GM18498 (cell line): Measurements from ENCODE around the gene VTCN1.

ENCODE experiments used
- ATAC-seq: cut with Tn5 transposase; IDR thresholded peaks from one replicate; pipeline ENCODE4 v1.9.1; 2021; ENCODE audit warnings: mild to moderate bottlenecking, moderate library complexity; ENCODE audit not compliant: unreplicated experiment

The VTCN1 gene

DNA sequence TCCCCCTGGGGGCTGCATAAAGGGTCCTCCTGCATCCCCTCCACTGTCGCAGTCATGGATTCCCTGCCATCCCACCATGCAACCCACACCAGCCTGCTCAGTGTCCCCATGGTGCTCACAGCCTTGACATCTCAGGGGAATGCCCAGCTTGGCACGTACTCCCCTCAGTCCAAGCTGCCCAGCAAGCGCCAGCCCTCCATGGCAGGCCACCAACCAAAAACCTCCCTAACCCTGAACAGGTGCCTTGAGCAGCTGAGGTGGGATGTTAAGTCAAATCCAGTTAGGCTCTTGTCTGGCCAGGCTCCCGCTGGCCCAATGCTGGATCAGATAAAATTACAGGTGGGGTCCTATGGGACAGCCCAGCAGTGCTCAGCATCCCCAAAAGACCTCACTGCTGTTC is 341 bp downstream of the VTCN1 start:
- ATAC-seq, result no peak

DNA sequence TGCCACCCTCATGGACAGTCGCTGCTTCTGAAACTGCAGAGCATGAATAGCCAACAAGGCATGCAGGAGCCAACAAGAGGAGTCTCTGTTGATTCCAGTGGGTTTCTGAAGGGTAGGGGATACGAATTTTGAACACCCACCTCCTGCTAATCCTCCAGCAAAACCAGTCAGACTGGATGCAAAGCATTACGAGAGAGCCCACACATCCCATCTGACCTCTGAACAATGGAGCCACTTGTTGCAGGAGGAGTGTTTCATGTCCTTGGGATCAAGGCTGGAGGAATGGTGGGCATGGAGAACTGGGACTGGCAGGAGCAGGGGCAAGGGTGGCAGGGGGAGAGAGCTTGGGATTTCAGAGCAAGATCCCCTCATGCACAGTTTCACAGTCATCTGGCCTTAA is 1.6 kb downstream of the VTCN1 start:
- no peak for ATAC-seq

DNA sequence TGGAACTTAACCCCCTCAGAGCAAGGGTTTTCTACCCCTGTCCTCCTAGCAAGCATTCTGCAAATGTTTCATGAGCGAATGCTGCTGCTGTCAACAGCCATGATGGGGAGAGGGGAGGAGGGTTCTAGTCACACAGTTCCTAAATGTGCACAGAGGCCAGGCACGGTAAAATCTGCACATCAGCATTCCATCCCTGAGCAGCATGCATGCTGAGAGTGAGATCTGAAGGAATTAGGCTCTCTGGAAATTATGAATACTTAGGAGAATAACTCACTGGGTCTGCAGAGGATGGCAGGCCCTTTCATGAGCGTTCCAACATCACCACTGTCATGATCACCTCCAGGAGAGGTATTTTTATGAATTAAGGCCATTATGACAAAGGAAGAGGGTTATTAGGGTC is 2.1 kb downstream of the VTCN1 start:
- no peak for ATAC-seq

DNA sequence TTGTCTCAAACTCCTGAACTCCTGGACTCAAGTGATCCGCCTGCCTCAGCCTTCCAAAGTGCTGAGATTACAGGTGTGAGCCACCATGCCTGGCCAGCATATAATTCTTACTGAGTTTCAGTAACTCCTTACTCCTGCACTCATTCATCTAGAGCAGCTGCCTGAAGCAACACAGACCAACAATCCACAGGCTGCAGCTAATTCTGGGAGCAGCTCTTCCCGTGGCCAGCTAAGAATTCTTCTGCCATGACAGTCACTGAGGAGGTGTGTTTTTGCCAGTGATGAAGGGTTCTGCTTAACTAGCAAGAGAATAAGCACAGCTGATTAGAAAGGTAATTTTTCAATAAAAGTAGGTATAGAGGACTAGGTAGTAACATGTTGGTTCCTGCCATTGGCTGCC is 5.4 kb downstream of the VTCN1 start:
- ATAC-seq, result no peak

DNA sequence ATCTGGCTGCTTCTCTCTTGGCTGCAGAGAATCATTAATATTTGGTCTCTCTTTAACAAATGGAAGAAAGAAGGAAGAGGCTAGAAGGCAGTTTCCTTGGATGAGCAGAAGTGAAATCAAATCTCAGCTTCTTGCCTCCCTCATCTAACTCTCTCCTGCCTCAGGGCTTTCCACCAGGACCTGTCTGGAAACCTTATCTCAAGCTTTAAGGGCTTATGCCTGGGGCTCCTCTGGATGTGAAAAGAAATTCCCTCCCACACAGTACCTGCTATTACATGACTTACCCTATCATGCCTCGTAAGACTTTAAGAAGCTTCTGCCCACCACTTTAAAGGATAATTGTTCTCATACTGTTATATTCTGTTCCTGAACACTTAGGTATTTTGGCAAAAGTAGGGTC is 8.9 kb downstream of the VTCN1 start:
- no peak for ATAC-seq

DNA sequence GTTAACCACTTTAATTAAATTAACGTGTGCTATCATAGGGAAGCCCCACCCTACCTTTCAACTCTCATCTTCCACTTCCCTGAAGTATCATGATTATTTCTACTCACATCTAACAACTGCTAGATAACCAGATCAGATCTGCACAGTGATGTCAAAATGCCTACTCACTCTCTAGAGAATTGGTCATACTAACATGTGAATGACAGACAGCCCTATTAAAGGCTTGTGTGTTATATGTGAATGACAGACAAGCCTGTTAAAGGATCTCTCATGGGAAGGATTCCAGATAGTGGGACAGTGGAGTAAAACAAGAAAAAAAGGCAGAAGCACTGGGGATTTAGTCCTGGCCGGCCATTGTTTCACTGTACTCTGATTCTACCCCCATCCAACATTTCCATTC is 12.6 kb downstream of the VTCN1 start:
- no peak for ATAC-seq

DNA sequence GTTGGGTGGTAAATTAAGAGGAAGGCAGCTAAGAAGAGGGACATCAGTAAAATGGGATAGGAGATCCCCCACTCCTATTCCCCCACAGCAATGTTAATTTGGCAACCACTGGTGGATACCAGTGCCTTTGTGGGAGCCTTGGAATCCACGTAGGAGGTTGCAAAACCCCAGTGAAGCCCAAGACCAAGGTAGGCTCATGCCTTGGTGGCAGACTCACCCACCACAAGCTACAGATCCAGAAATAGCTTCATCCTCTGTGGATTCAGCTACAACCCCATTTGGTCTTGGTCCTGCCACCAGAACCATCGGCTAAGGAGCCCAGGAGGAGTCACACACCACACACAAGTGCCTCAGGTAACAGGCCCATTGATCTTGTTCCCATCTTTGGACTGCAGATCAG is 21.0 kb downstream of the VTCN1 start:
- no peak for ATAC-seq

DNA sequence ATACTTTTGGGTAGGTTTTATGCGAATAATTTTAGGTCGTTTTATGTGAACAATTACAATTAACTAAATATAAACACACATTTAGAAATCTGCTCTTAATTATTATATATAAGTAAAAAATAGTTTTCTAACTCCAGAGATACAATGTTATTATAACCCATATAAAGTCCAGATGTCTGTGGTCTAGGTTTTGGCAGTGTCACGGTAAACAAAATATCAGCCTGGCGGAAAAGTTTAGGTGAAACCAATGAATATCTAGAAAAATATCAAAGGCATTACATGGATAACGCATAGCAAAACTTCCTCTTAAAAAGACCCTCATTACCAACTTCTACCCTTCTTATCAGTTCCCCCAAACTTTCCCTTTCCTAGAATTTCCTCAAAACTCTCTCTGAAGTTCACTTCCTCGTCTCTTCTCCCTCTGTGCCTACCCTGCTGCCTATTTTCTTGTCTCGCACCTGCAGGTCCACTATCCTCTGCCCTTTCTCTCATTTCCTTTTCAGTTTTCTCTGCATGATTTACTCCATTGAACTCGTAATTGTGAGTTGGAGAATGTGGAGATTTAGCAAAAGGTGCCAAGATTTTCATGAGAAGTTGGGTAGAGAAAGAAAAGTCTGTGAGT is 21.8 kb downstream of the VTCN1 start:
- no peak for ATAC-seq

DNA sequence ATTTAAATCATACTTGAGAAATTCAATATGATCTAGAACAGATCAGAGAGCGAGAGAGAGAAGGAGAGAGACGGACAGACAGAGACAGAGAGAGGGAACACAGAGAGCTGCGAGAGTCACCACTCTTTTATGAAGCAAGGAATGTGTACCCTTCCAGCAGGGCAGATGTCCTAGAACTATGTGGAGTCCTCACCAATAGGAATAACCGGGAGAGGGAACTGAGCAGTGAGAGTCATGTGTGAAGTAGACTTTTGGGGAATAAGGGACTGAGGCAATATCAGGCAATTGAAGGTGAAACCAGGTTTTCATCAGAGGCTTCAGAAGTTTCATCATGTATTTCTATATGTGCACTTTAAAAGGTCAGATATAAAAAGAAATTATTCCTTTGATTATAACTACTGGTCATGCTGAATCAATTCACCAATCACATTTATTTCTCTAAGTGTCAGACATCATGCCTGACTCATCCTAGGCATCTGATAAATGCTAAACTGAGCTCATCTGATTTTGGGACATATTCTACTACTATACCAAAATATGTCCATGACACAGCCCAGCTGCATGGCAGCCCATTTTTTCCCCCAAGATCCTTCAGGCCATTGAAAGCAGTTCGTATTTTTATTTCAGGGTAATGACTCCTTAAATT is 22.4 kb downstream of the VTCN1 start:
- ATAC-seq, result no peak

DNA sequence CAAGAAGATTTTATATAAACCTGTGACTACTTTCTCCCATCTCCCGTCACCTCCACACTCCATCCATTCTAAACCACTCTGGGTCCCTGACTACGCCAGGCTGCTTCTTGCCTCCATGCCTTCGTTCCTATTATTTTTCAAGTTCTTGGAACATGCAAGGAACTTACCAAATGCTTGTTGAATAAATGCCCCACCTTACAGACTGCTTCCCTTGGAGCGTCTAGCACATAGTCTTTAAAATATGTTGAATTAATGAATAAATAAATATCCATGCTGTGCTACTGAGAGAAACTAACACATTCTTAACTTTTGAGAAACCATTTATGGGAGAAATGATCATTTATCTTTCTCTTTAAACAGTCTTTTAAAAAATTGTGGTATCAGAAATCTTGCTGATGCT is 27.6 kb downstream of the VTCN1 start:
- ATAC-seq, result no peak

DNA sequence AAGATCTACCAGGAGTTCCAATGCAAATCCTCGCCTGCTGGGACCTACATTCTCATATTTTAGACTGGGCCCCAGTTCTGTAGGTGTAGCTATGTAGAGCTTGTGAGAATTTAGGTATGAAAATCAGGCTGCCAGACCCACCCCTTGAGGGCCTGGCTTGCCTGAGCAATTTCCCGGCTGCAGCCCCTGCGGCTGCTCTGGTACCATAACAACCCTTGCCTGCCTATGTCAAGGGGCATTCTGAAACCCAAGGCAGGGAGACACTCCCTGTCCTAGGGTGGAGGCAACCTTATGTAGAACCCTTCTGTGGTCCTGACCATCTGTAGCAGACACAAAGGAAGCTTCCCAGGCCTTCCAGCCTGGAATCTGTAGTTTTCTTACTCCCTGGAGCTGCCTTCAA is 28.4 kb downstream of the VTCN1 start:
- ATAC-seq, result no peak

DNA sequence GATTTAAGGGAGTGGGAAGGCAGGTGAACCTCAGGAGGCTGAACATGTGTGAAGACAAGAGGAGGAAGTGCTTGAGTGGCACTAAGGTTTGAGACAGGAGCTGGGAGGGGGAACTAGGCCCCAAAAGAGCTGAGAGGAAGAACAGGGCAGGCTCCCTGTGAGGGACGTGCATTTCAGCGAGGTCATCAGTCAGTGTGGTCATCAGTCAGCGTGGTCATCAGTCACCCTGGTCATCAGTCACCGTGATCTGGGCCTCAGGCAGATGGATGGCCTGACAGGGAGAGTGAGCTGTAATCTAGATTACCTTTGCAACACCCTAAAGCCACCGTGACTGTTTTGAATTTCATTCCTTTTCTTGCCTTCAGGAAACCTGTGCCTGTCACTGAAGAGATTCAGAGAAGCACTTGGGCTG is 29.1 kb downstream of the VTCN1 start:
- ATAC-seq, result no peak

DNA sequence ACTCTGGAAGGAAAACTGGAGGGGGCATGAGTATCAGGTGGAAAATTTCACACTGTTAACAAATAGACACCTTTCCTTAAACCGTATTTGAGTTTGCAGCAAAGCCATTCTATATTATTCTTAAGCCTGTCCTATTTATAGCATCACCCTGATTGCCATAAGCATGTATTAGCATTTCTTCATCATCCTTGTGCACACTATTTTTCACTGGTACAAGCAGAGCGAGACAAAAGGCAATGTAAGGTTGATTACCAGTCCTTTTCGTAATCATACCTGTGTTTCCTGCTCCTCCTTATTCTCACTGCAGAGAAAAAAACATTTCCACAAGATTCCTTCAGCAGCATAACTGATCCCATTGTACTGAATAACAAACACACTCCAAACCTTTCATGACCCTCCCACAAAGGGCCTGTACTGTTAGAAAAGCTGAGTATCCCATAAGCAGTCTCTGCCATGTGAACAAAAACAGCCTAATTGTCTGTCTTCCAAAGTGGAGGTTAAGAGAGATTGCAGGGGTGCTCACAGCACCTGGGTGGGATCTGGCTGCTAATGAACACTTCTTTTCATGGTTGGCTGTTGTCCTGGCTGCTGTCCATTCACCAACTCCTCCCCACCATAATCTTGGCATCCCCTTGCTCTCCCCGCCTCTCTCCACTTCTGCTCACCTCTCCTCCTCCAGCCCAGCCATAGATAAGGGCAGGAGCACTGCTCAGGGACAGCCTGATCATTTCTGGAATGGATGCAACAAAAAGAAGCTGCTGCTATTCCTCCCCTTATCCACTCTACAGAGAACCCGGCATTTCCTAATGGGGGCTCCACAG is 30.4 kb downstream of the VTCN1 start:
- no peak for ATAC-seq

DNA sequence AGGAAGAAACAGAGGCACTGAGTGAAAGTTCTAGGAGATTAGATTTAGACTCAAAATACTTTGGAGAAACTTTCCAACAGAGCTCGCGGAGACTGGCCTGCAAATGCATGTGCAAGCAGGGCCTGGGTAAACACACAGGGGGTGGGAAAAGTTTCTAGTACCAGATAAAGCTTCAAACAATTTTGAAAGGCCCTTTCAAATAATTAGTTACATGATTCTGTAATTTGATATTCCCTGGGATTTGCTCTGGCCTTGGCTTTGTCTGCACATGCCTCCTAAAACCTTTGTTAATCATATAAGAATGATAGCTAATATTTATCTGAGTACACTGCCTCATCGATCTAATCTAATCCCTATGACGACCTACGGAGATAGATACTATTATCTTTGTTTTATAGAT is 31.3 kb downstream of the VTCN1 start:
- ATAC-seq, result no peak

DNA sequence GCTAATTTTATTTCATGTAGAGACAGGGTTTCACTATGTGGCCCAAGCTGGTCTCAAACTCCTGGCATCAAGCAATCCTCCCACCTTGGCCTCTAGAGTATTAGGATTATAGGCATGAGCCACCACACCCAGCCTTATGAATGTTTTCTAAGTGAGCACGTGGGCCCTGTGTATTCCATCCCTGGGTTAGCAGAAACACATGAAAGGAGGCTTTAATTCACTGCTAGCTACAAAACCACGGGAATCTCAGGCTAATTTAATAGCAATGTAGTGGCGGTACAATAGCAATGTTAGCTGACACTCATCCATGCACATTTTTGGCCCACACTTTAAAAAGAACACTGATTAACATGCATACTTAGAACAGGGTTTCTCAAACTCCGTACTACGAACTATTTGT is 32.0 kb downstream of the VTCN1 start:
- no peak for ATAC-seq

DNA sequence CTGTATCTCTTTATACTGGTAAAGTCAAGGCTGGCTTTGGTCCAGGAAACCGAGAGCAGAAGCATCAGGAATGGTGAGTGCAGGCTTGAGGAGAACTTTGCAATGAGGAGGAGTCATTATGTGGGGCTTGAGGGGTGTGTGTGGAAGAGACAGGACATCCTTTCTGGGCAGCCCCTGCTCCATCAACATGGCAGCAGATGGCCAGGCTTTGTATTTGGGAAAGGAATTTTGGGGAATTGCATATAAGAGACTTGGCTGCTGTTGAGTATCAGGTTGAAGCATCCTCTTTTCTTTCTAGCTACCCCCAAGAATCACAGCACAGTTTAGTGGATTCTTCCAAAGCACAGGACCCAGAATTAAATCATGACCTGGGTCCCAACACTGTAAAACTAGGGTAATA is 33.4 kb downstream of the VTCN1 start:
- no peak for ATAC-seq

DNA sequence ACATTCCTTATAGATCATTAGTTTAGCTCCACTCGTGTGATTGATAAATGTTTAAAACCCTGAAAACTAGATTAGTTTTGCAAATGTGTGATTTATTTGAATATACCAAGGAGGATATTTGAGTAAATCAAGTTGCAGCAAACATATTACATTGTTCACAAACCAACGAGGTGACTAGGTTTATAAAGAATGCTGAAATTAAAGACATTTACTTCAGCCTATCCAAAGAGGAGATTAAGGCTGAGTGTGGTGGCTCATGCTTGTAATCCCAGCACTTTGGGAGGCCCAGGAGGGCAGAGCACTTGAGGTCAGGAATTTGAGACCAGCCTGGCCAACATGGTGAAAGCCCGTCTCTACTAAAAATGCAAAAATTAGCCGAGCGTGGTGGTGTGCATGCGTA is 34.1 kb downstream of the VTCN1 start:
- no peak for ATAC-seq

DNA sequence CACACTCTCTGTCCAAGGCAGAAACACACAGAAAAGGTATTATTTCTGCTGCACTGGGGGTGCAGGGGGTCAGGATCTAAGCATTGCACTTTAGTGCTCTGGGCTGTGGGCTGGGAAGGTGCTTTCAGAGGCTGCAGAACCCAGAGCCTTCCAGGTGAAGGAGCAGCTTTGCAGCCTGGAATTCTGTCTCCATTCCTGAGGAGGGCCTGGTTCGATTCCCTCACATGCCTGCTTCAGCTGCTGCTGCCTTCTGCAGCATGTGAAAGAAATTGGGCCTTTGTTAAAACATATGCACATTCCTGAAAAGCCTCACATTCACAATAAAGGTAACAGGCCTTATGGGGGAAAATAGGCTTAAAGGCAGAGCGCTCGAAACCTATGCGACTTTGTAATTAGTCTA is 35.9 kb downstream of the VTCN1 start:
- ATAC-seq, result no peak

DNA sequence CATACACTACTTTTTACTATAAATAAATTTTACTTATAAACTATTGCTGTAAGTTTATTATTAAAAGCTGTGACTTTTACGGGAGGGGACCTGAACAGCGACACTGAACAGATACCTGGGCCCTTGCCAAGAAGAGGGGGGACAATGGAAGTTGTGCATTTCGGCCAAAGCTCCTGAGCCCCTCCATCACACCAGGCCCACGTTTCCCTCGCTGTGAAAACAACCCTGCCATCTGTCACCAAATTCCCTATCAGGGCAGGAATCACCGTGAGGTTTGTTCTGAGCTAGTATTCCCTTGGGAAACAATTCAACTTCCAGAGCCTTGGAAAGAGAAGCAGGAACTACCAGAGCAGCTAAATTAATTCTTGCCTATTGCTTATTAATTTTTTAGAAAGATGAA is 37.0 kb downstream of the VTCN1 start:
- no peak for ATAC-seq

DNA sequence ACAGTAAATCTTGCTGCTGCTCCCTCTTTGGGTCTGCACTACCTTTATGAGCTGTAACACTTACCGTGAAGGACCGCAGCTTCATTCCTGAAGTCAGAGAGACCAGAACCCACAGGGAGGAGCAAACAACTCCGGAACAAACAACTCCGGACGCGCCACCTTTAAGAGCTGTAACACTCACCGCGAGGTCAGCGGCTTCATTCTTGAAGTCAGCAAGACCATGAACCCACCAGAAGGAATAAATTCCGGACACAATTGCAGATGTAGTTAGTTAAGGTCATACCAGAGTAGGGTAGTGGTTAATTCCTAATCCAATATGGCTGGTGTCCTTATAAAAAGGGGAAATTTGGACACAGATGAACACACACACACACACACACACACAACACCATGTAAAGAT is 37.7 kb downstream of the VTCN1 start:
- no peak for ATAC-seq

DNA sequence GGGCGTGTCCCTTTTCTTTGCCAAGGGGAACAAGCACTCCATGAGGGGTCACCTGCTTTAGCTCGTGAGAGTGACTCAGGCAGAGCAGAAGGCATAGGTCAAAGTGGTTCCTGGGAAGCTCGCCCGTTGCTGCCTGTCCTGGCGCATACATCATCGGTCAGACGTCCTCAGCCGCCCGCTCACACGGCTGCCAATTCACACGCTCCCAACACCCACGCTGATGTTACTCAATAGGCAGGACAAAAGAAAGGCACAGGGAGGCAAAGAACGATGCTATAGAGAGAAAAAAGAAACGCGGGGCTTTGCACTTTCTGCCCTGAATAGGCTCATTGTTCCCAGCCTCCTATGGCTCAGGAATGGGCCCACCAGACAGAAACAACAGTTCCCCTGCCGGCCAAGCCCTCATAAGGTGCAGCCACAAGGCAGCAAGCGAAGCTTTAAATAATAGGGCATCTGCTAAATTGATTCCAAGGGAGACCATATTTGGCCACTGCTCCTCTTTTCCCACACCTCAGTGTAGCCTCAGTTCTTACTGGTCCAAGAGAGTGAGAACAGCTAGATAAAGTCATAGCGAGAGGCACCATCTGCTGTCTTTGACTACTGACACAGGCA is 38.7 kb downstream of the VTCN1 start:
- ATAC-seq, result no peak
